MM.1S (cell line): Measurements from ENCODE around the gene ZNF710.

Source experiments
- DNase-seq: peaks from one replicate; pipeline ENCODE4 v3.0.0-alpha.2; 2015
- H2AFZ ChIP-seq: fragments of 300-600 bp; sonication (generic); 2 replicates; pipeline ENCODE4 v1.6.0; 2016; ENCODE audit warnings: antibody characterized with exemption, low read length
- H3F3A ChIP-seq: fragments of 300-600 bp; sonication (generic); 2 replicates; pipeline ENCODE4 v1.6.1; 2016; ENCODE audit warnings: mild to moderate bottlenecking, antibody characterized with exemption, low read length, moderate library complexity, mixed read lengths; ENCODE audit not compliant: insufficient read depth
- H3K27ac ChIP-seq: fragments of 300-600 bp; sonication (generic); 2 replicates; pipeline ENCODE4 v1.5.1; 2016; ENCODE audit warnings: mild to moderate bottlenecking, low read length
- H3K27me3 ChIP-seq: fragments of 300-600 bp; sonication (generic); replicated peaks from 2 replicates; pipeline ENCODE4 v1.6.0; 2016; ENCODE audit warnings: low read length; ENCODE audit not compliant: insufficient read depth
- H3K36me3 ChIP-seq: fragments of 300-600 bp; sonication (generic); replicated peaks from 2 replicates; pipeline ENCODE4 v1.6.1; 2016; ENCODE audit warnings: mild to moderate bottlenecking, low read length, mixed read lengths; ENCODE audit not compliant: insufficient read depth
- H3K4me1 ChIP-seq: fragments of 300-600 bp; sonication (generic); 2 replicates; pipeline ENCODE4 v1.6.1; 2016; ENCODE audit warnings: low read length, mixed read lengths
- H3K4me2 ChIP-seq: fragments of 300-600 bp; sonication (generic); 2 replicates; pipeline ENCODE4 v1.6.0; 2016; ENCODE audit warnings: low read depth, low read length
- H3K4me3 ChIP-seq: fragments of 300-600 bp; sonication (generic); 2 replicates; pipeline ENCODE4 v1.5.1; 2016; ENCODE audit warnings: low read length, mixed read lengths
- H3K79me2 ChIP-seq: fragments of 300-600 bp; sonication (generic); 2 replicates; pipeline ENCODE4 v1.6.1; 2016; ENCODE audit warnings: mixed run types, low read length, mixed read lengths
- H3K9ac ChIP-seq: fragments of 300-600 bp; sonication (generic); 2 replicates; pipeline ENCODE4 v1.6.1; 2016; ENCODE audit warnings: low read length, mixed read lengths
- H3K9me2 ChIP-seq: fragments of 300-600 bp; sonication (generic); replicated peaks from 2 replicates; pipeline ENCODE4 v1.6.1; 2016; ENCODE audit warnings: mild to moderate bottlenecking, low read length, mixed read lengths; ENCODE audit not compliant: insufficient read depth
- H3K9me3 ChIP-seq: fragments of 300-600 bp; sonication (generic); replicated peaks from 2 replicates; pipeline ENCODE4 v1.6.1; 2016; ENCODE audit warnings: mild to moderate bottlenecking, low read length, mixed read lengths; ENCODE audit not compliant: insufficient read depth
- H4K20me1 ChIP-seq: fragments of 300-600 bp; sonication (generic); 2 replicates; pipeline ENCODE4 v1.6.1; 2016; ENCODE audit warnings: mild to moderate bottlenecking, low read length, moderate library complexity, mixed read lengths; ENCODE audit not compliant: insufficient read depth
- CTCF ChIP-seq: fragments of 300-600 bp; sonication (generic); IDR thresholded peaks from 2 replicates; pipeline ENCODE4 v1.5.1; 2016; ENCODE audit warnings: antibody characterized with exemption, low read length, mixed read lengths
- EZH2 ChIP-seq: fragments of 300-600 bp; sonication (generic); optimal IDR thresholded peaks from 2 replicates; pipeline ENCODE3; 2017; ENCODE audit warnings: low read depth, mild to moderate bottlenecking, antibody characterized with exemption, low read length, mixed read lengths
- EZH2phosphoT487 ChIP-seq: fragments of 300-600 bp; sonication (generic); IDR thresholded peaks from 2 replicates; pipeline ENCODE4 v1.6.1; 2018; ENCODE audit warnings: antibody characterized with exemption, low read length

ZNF710 gene

GRCh38 chr15:90047956-90048575, 46.9 kb downstream of the ZNF710 start:
- no peak for TF ChIP-seq EZH2phosphoT487
- TF ChIP-seq CTCF, result no peak
- no peak for TF ChIP-seq EZH2
- Histone ChIP-seq H3K4me2 (peak overlapping the region; percentile 66; the same call in 1 of the 2 replicates), H3K27ac (peak overlapping the region; percentile 99; the same call in 1 of the 2 replicates), H2AFZ (no peak overlapping the region), H4K20me1 (no peaks in the 10 kb centered on the region), H3K4me3 (no peak overlapping the region), H3K4me1 (peaks cover 42% of the 10 kb centered on the region), H3K27me3 (no peaks in the 10 kb centered on the region), H3K36me3 (no peaks in the 10 kb centered on the region), H3K79me2 (peaks cover 80% of the 10 kb centered on the region), H3F3A (peaks cover 23% of the 10 kb centered on the region), H3K9me2 (no peaks in the 10 kb centered on the region), H3K9me3 (no peaks in the 10 kb centered on the region), H3K9ac (0 out of 2 replicates have a peak overlapping the region, but pooled peaks have one; percentile 76)
- no peak for DNase-seq

GRCh38 chr15:90049030-90049429, 47.9 kb downstream of the ZNF710 start:
- no peak overlapping the region for H3K4me2 ChIP-seq
- H3K9me2 ChIP-seq, result no peaks in the 10 kb centered on the region
- H3K27ac ChIP-seq, result no peak overlapping the region
- no peak overlapping the region for H3K9ac ChIP-seq
- H3K36me3 ChIP-seq, result no peaks in the 10 kb centered on the region
- H3K4me3 ChIP-seq, result no peak overlapping the region
- H3K79me2 ChIP-seq, result peaks cover 82% of the 10 kb centered on the region
- peaks cover 42% of the 10 kb centered on the region for H3K4me1 ChIP-seq
- no peaks in the 10 kb centered on the region for H4K20me1 ChIP-seq
- H3F3A ChIP-seq, result peaks cover 23% of the 10 kb centered on the region
- no peaks in the 10 kb centered on the region for H3K9me3 ChIP-seq
- H3K27me3 ChIP-seq, result no peaks in the 10 kb centered on the region
- TF ChIP-seq CTCF, result no peak
- no peak for TF ChIP-seq EZH2phosphoT487
- TF ChIP-seq EZH2, result no peak
- no peak for DNase-seq
- no peak overlapping the region for H2AFZ ChIP-seq

GRCh38 chr15:90049666-90050604, 48.8 kb downstream of the ZNF710 start:
- H3K4me1 ChIP-seq, result peaks cover 42% of the 10 kb centered on the region
- H3K79me2 ChIP-seq, result peaks cover 82% of the 10 kb centered on the region
- H4K20me1 ChIP-seq, result no peaks in the 10 kb centered on the region
- DNase-seq, result no peak
- no peak overlapping the region for H3K4me3 ChIP-seq
- TF ChIP-seq EZH2phosphoT487 (no peak), EZH2 (no peak), CTCF (no peak)
- H3K9me2 ChIP-seq, result no peaks in the 10 kb centered on the region
- H3K27me3 ChIP-seq, result no peaks in the 10 kb centered on the region
- no peak overlapping the region for H3K4me2 ChIP-seq
- no peaks in the 10 kb centered on the region for H3K36me3 ChIP-seq
- H3K27ac ChIP-seq, result no peak overlapping the region
- H3K9ac ChIP-seq, result no peak overlapping the region
- no peak overlapping the region for H2AFZ ChIP-seq
- H3K9me3 ChIP-seq, result no peaks in the 10 kb centered on the region
- H3F3A ChIP-seq, result peaks cover 23% of the 10 kb centered on the region
